ENCODE measurements around the gene CCDC152. TPM values are rescaled to one million over a fixed set of nuclear protein-coding genes. Genes with fewer than 3 reads are reported as not detected.

The CCDC152 gene
- total RNA-seq, 1 donor from 2014 or later: 0.78 TPM

GRCh38 chr5:42781584-42781983, 25.0 kb downstream of the CCDC152 start:
- H3K27ac ChIP-seq: no peak overlapping the region
- no peaks in the 10 kb centered on the region for H3K4me1 ChIP-seq
- no peak overlapping the region for H3K4me3 ChIP-seq
- ATAC-seq (no peak), DNase-seq (no peak)
- H3K27me3 ChIP-seq: no peaks in the 10 kb centered on the region
- peaks cover 12% of the 10 kb centered on the region for H3K9me3 ChIP-seq
- no peaks in the 10 kb centered on the region for H3K36me3 ChIP-seq
- intact Hi-C loops (cut with DNase I): no loop called here
- TF ChIP-seq, protein P1, sequence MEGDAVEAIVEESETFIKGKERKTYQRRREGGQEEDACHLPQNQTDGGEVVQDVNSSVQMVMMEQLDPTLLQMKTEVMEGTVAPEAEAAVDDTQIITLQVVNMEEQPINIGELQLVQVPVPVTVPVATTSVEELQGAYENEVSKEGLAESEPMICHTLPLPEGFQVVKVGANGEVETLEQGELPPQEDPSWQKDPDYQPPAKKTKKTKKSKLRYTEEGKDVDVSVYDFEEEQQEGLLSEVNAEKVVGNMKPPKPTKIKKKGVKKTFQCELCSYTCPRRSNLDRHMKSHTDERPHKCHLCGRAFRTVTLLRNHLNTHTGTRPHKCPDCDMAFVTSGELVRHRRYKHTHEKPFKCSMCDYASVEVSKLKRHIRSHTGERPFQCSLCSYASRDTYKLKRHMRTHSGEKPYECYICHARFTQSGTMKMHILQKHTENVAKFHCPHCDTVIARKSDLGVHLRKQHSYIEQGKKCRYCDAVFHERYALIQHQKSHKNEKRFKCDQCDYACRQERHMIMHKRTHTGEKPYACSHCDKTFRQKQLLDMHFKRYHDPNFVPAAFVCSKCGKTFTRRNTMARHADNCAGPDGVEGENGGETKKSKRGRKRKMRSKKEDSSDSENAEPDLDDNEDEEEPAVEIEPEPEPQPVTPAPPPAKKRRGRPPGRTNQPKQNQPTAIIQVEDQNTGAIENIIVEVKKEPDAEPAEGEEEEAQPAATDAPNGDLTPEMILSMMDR (IDR thresholded peaks at IDR 0.05): no peak

- H3K4me1 ChIP-seq: no peaks in the 10 kb centered on the region
- no peak overlapping the region for H3K4me3 ChIP-seq
- TF ChIP-seq, protein P1 (IDR thresholded peaks at IDR 0.05): no peak
- H3K36me3 ChIP-seq: no peaks in the 10 kb centered on the region
- DNase-seq (no peak), ATAC-seq (no peak)
- H3K9me3 ChIP-seq: peaks cover 21% of the 10 kb centered on the region
- H3K27me3 ChIP-seq: no peaks in the 10 kb centered on the region
- H3K27ac ChIP-seq: no peak overlapping the region
- intact Hi-C loops (cut with DNase I): no loop called here
These were observed 27.5 kb downstream of the CCDC152 start for GRCh38 chr5:42784132-42784531.

GRCh38 chr5:42785756-42786155, 29.1 kb downstream of the CCDC152 start:
- TF ChIP-seq, protein P1 (IDR thresholded peaks at IDR 0.05): no peak

GRCh38 chr5:42787073-42787472, 30.5 kb downstream of the CCDC152 start:
- TF ChIP-seq, protein P1 (IDR thresholded peaks at IDR 0.05): no peak
- intact Hi-C loops (cut with DNase I): no loop called here
- H3K27me3 ChIP-seq: no peaks in the 10 kb centered on the region
- DNase-seq (no peak), ATAC-seq (no peak)
- H3K27ac ChIP-seq: no peak overlapping the region
- H3K36me3 ChIP-seq: no peaks in the 10 kb centered on the region
- H3K4me1 ChIP-seq: no peaks in the 10 kb centered on the region
- peaks cover 21% of the 10 kb centered on the region for H3K9me3 ChIP-seq
- no peak overlapping the region for H3K4me3 ChIP-seq

More at GRCh38 chr5:42785756-42786155, 29.1 kb downstream of the CCDC152 start:
- no peak for DNase-seq
- peaks cover 21% of the 10 kb centered on the region for H3K9me3 ChIP-seq
- H3K4me3 ChIP-seq: no peak overlapping the region
- ATAC-seq: no peak
- intact Hi-C loops (cut with DNase I): no loop called here
- no peaks in the 10 kb centered on the region for H3K27me3 ChIP-seq
- H3K4me1 ChIP-seq: no peaks in the 10 kb centered on the region
- no peak overlapping the region for H3K27ac ChIP-seq
- H3K36me3 ChIP-seq: no peaks in the 10 kb centered on the region

GRCh38 chr5:42787845-42788244, 31.2 kb downstream of the CCDC152 start:
- Histone ChIP-seq H3K36me3 (no peaks in the 10 kb centered on the region), H3K9me3 (peaks cover 21% of the 10 kb centered on the region), H3K4me3 (no peak overlapping the region), H3K4me1 (no peaks in the 10 kb centered on the region), H3K27ac (no peak overlapping the region), H3K27me3 (no peaks in the 10 kb centered on the region)
- DNase-seq: no peak
- TF ChIP-seq, protein P1 (IDR thresholded peaks at IDR 0.05): no peak
- intact Hi-C loops (cut with DNase I): no loop called here
- ATAC-seq: no peak

GRCh38 chr5:42791151-42791550, 34.5 kb downstream of the CCDC152 start:
- intact Hi-C loops (cut with DNase I): no loop called here

More at GRCh38 chr5:42791151-42791550, 34.5 kb downstream of the CCDC152 start:
- TF ChIP-seq, protein P1 (IDR thresholded peaks at IDR 0.05): no peak
- Histone ChIP-seq H3K4me1 (no peaks in the 10 kb centered on the region), H3K27me3 (no peaks in the 10 kb centered on the region), H3K27ac (no peak overlapping the region), H3K4me3 (no peak overlapping the region), H3K36me3 (no peaks in the 10 kb centered on the region), H3K9me3 (peaks cover 13% of the 10 kb centered on the region)
- DNase-seq (no peak), ATAC-seq (no peak)

Data from upper lobe of right lung (tissue), 1 donor.